HG03521 (cell line): ENCODE data around the gene DNAH6.

Source experiments
- ATAC-seq: cut with Tn5 transposase; IDR thresholded peaks from one replicate; pipeline ENCODE4 v1.9.1; 2021; ENCODE audit warnings: mild to moderate bottlenecking, moderate library complexity; ENCODE audit not compliant: unreplicated experiment

The DNAH6 gene

DNA sequence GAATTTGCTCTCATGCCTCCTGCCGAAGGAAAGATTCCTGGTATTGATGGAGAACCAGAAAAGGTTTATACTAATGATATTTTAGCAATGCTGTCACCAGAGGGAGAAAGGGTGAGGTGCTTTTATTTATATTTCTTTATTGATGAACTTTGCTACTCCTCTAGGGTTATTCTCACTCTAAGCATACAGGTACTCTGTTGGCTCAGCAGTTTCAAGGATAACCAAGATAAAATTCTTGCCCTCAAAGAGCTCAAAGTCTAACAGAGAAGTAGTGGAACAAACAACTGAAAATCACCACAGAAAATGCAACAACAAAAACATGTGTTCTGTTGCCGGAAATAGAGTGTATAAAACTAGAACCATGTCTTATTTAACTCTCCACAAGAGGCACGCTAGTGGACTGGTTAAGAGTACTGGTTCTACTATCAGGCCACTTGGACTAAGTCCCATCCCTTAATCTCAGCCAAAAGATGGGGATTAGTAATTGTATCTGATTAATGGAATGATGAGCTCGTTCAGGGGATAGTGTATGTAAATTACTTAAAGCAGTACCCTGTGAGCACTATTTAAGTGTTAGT is 103.6 kb downstream of the DNAH6 start:
- no peak for ATAC-seq

- ATAC-seq: no peak
Observed at GRCh38 chr2:84628486-84628885, 112.2 kb downstream of the DNAH6 start.

DNA sequence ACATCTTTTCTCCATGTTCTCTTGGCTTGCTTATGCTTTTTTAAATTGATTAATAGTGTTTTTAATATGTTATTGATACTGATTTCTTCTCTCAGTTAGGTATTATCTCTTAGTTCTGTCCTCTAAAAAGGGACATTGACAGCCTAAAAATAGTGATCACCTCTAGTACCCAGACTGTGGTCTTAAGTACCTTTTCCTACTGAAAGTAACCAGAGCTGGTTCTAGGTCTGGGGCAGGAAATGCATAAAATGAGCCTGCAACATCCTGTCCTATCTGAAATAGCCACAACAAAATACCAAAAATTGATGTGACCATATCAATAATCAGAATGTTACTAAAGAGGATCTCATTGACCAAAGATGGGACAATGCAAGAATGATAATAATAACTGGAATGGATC is 113.3 kb downstream of the DNAH6 start:
- no peak for ATAC-seq

DNA sequence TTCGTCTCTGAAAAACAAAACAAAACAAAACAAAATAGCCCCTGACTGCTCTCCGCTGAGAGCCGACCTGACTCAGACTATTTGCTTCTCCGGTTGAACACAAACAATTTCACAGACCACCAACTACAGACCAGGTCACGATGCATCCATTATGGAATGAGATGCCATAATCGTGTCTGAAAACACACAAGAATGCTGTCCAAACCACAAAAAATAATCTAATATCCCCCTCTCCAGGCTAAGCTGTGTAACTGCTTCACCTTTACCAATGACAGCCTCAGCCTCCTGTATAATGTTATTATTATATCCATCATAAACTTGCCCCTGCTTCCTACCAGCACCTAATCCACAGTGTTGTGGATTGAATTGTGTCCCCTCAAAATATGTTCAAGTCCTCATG is 114.7 kb downstream of the DNAH6 start:
- ATAC-seq: no peak

DNA sequence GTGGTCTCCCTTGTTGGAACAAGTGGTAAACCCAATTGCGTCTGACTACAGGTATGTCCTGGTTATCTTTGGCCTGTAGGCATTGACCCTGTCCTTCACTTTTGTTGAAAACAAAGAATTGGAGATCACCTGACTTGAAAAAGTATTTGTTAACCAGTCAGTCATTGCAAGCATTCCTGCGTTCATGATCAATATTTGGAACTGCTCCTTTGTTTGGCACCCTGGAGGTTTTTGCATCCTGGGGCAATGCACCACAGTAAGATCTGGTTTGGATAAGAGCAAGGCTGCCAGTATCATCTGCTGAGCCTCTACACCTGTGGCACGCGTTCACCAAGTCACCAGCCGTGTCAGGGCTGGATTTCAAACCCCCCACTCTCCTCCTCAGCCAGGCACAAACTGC is 115.7 kb downstream of the DNAH6 start:
- no peak for ATAC-seq

- no peak for ATAC-seq
Observed at GRCh38 chr2:84636080-84636971, 120.0 kb downstream of the DNAH6 start.

DNA sequence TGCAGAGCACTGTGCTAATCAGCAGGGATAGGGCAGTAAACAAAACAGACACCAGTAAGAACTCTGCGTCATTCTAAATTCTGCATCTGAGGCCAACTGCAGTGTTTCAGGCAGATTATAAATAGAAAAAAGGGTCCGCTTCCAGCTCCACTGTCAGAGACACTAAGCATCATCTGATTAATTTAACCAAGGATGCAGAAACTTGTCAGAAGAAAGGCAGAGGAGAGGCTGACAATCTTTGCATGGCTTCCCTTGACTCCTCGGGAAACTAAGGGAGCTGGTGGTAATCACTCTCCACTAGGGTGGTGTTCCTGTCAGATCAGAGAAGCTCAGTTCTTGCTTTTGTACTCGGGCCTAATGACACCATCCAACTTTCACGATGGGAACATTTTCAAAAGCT is 123.5 kb downstream of the DNAH6 start:
- no peak for ATAC-seq

- ATAC-seq: no peak
Observed at GRCh38 chr2:84640411-84640810, 124.1 kb downstream of the DNAH6 start.

DNA sequence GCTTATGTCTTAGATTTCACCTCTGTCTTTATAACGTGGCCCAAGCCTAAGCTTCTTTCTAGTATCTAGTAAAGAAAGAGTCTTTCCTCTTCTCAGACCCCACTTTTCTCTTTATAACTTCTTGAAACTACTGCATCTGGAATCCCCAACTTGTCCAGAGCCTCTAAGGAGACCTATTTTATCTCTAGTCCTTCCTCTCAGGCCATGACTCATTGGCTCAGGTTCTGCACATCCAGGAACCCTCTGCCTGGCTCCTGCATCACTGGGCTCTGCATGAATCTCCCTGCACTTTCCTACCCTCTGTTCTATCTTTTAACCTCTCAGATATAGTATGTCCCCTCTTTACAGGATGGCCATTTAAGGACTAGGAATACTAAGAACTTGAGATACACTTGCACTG is 124.7 kb downstream of the DNAH6 start:
- ATAC-seq: no peak

DNA sequence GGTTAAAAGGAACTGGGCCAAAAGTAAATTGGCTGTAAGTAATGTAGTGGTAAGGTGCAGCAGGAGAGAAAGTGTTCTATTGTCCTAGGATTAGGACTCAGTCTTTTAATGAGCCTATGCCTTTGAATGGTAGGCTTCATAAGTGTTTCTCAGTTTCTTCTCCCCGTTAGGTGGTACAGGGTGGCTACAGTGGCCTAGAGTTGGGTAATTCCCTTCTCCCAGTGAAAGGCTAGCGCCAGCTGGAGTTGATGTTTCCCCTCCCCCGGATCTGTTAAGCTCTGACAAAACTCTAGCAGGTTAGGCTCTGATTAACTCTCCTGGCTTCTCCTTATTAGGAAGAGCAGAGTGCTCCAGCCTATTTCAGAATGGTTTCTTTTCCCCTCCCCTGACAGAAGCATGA is 127.7 kb downstream of the DNAH6 start:
- no peak for ATAC-seq

- no peak for ATAC-seq
Observed at GRCh38 chr2:84646514-84646913, 130.2 kb downstream of the DNAH6 start.

DNA sequence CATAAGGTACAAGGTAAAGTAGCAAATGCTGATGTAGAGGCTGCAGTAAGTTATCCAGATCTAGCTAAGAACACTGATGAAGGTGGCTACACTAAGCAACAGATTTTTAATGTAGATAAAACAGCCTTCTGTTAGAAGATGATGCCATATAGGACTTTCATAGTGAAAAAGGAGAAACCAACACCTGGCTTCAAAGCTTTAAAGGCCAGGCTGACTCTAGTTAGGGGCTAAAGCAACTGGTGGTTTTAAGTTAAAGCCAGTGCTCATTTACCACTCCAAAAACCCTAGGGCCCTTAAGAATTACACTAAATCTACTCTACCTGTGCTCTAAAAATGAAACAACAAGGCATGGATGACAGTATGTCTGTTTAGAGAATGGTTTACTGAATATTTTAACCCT is 131.0 kb downstream of the DNAH6 start:
- ATAC-seq: no peak

GRCh38 chr2:84649058-84649457 is 132.8 kb downstream of the DNAH6 start:
- no peak for ATAC-seq

- ATAC-seq: no peak
Observed at GRCh38 chr2:84649487-84650142, 133.3 kb downstream of the DNAH6 start.

GRCh38 chr2:84652431-84652830 is 136.1 kb downstream of the DNAH6 start:
- no peak for ATAC-seq

DNA sequence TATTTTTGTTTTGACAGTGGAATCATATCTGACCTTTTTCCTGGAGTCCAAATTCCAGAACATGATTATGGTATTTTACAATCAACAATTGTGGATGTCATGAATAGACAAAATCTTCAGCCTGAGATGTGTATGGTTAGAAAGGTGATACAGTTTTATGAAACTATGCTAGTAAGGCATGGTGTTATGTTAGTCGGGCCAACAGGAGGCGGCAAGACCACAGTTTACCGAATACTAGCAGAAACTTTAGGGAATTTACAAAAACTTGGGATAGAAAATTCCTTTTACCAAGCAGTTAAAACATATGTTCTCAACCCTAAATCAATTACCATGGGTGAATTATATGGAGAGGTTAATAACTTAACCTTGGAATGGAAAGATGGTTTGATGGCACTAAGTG is 137.0 kb downstream of the DNAH6 start:
- ATAC-seq: no peak

- ATAC-seq: no peak
Observed at GRCh38 chr2:84654414-84654813, 138.1 kb downstream of the DNAH6 start.

- ATAC-seq: no peak
Observed at GRCh38 chr2:84669122-84669521, 152.8 kb downstream of the DNAH6 start.

DNA sequence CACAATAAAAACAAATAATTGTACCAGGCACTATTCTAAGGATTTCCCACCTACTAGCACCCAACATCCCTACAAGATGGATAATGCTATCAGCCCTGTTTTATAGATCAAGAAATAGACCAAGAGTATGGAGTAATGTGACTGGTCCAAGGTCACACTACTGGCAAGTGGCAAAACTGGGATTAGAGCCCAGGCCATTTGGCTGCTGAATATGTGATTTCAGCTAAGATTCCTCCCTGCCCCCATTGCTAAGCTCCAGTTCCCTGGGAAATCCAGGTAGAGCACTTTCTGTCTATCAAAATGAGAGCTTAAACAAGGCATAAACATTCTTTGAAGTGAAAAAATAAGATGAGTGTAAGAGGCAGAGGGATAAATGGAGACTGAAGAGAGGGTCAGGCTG is 157.8 kb downstream of the DNAH6 start:
- ATAC-seq: no peak

DNA sequence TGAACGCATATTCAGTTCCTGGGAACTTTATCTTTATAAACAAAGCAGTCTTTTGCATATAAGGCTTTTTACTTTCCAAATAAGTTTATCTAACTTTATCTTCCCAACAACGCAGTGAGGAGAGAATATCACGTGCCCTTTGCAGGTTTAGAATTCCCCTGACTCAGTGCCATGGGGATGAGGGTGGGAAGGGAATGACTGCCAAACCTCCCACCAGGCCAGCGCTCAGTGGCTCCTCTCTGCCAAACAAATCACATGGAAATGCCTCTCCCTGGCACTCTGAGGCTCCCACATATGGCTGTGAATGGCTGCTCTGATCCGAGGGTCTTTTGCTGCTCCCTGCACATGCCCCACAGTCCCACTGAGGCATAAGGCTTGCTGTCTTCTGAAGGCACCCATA is 158.3 kb downstream of the DNAH6 start:
- ATAC-seq: no peak

DNA sequence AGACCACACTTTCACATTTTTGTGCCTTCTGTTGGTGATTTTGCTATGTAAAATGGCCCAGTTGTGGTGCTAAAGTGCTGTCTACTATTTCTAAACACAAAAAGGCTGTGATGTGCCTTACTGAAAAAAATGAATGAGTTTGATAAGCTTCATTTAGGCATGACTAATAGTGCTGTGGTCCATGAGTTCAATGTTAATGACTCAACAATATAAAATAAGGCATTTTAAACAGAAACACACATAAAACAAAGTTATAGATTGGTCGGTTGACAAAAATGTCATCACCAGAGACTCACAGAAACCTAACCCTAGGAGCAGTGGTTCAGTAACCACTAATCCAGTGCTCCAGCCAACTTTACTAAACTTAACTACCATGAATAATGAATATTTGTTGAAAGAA is 160.0 kb downstream of the DNAH6 start:
- no peak for ATAC-seq

- no peak for ATAC-seq
Observed at GRCh38 chr2:84678214-84678613, 161.9 kb downstream of the DNAH6 start.
